ENCODE results near the gene CDK11B. TPM values are rescaled to one million over a fixed set of nuclear protein-coding genes. Genes with fewer than 3 reads are reported as not detected.
"Not testable (repeated sequence)": the region's sequence is repeated elsewhere in the genome, so short reads cannot be mapped to it uniquely, and the experiment has no call there.

The CDK11B gene
- total RNA-seq (10 to 100 TPM; 18.8 to 20.6 (median 19.7) TPM), polyA plus RNA-seq (27.0 TPM)
- long read RNA-seq, donor 1, partial matches to known transcripts = 25 of 32 reads
- long read RNA-seq, donor 1, other reads (novel, unspliced or antisense) = 6 of 32 reads
- long read RNA-seq, donor 2, partial matches to known transcripts = 5 of 9 reads
- long read RNA-seq, donor 2, other reads (novel, unspliced or antisense) = 2 of 9 reads
- long read RNA-seq, donor 3, partial matches to known transcripts = 9 of 17 reads
- long read RNA-seq, donor 3, other reads (novel, unspliced or antisense) = 8 of 17 reads
- long read RNA-seq, donor 4, partial matches to known transcripts = 1 of 8 reads
- long read RNA-seq, donor 4, other reads (novel, unspliced or antisense) = 2 of 8 reads

DNA sequence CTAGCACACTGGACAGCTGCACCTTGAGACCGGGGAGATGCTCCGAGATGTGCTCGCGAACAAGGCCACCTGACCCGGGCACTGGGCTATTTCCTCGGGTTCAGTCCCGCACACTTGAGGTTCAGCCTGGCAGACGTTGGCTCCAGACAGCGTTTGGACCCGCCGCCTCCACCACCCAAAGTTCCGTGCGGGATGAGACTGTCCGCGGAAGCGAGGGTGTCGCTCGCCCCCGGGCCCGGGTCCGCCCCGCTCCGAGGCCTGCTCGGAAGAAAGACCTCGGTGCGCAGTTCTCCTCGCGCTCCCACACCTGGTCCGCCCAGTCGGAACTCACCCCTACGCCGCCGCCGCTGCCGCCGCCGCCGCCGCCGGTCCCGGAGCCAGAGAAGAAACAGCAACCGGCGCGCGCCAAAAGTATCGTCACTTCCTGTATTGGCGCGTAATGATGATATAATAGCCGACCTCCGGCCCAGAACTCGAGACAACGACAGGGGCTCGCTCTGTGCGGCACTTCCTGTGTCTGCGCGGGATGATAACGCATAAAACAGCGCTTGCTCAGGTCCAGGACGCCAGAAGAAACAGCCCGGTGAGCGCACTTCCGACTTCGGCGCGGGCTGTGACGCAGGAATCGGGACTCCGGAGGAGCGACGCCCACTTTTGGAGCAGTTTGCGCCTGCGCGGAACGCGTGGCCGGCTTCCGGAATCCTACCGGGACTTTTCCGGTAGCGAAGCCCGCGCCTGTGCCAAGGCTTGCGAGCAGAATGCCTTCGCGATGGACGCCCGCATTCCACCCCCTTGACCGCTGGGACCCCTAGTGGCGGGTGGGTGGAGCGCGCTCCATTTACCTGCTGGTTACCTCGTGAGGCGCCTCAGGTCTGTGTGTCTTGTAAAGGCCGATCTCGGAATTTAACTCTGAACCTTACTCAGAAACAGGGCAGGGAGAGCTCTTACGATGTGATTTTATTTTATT is at the start of gene CDK11B:
TSS of gene CDK11B (minus strand) at position 422 of the 967 bp plus-strand sequence. CDS start 1,519 bp downstream, outside the sequence.
- peak within 1 kb of the TSS; percentile 90 for H3K27ac ChIP-seq (ENCODE audit: low read length)
- peak; percentile 89 to 96 for ATAC-seq

GRCh38 chr1:1707897-1708296 is 49.1 kb upstream of the CDK11B start:
- H3K4me3 ChIP-seq (ENCODE audit: low read length); intact Hi-C loops (cut with DNase I); H3K9me3 ChIP-seq (ENCODE audit: control insufficient read depth, low read length); H3K4me1 ChIP-seq (ENCODE audit: control insufficient read depth, insufficient read depth, low read length); H3K27ac ChIP-seq (ENCODE audit: low read length); H3K27me3 ChIP-seq (ENCODE audit: control insufficient read depth, insufficient read depth): not testable (repeated sequence)
- DNase-seq = peak in 1 of 3 donors; percentile 23
- 95% methylated on average over 14 of the region's 20 CpGs for WGBS
- ATAC-seq = peak in 1 of 2 donors; percentile 11

More for the DNA sequence above, at the start of gene CDK11B:
- H3K9me3 ChIP-seq (ENCODE audit: control insufficient read depth, low read length); H3K4me1 ChIP-seq (ENCODE audit: control insufficient read depth, insufficient read depth, low read length); H3K27me3 ChIP-seq (ENCODE audit: control insufficient read depth, insufficient read depth); intact Hi-C loops (cut with DNase I): not testable (repeated sequence)
- DNase-seq = peak; percentile 96 to 98 (median 97)
- under 1% methylated on average over 67 of the region's 96 CpGs for WGBS
- H3K4me3 ChIP-seq (ENCODE audit: low read length) = peak within 1 kb of the TSS; percentile 73

- H3K4me3 ChIP-seq (ENCODE audit: low read length); ATAC-seq; H3K27me3 ChIP-seq (ENCODE audit: control insufficient read depth, insufficient read depth); H3K4me1 ChIP-seq (ENCODE audit: control insufficient read depth, insufficient read depth, low read length); H3K9me3 ChIP-seq (ENCODE audit: control insufficient read depth, low read length); intact Hi-C loops (cut with DNase I); H3K27ac ChIP-seq (ENCODE audit: low read length): not testable (repeated sequence)
- peak in 1 of 3 donors; percentile 34 for DNase-seq
- WGBS = 96% methylated on average over 13 of the region's 23 CpGs
These were observed 48.4 kb upstream of the CDK11B start for GRCh38 chr1:1707241-1707640.

DNA sequence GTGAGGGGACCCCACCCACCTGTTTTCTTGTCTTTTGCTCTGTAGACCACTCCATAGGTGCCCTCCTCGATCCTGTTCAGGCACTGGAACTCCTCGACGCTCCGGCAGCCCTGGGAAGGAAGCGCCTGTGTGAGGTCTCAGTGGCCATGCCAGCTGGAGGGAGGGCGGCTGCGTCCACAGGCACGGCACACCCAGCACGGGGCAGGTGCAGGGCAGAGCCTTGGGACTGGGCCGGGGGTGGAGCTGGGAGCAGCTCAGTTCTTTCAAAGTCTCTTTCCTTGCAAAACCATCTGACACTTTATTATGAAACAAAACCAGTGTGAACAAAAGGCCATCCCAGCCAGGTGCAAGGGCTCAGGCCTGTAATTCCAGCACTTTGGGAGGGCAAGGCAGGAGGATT is 46.8 kb upstream of the CDK11B start:
- H3K4me3 ChIP-seq (ENCODE audit: low read length); H3K9me3 ChIP-seq (ENCODE audit: control insufficient read depth, low read length); ATAC-seq; H3K4me1 ChIP-seq (ENCODE audit: control insufficient read depth, insufficient read depth, low read length); intact Hi-C loops (cut with DNase I); H3K27me3 ChIP-seq (ENCODE audit: control insufficient read depth, insufficient read depth); H3K27ac ChIP-seq (ENCODE audit: low read length): not testable (repeated sequence)
- WGBS = 96% methylated on average over 5 of the region's 10 CpGs
- DNase-seq = peak in 1 of 3 donors; percentile 4

GRCh38 chr1:1704284-1704957 is 45.6 kb upstream of the CDK11B start:
- H3K27ac ChIP-seq (ENCODE audit: low read length); H3K4me3 ChIP-seq (ENCODE audit: low read length); intact Hi-C loops (cut with DNase I); H3K4me1 ChIP-seq (ENCODE audit: control insufficient read depth, insufficient read depth, low read length); H3K9me3 ChIP-seq (ENCODE audit: control insufficient read depth, low read length); ATAC-seq; H3K27me3 ChIP-seq (ENCODE audit: control insufficient read depth, insufficient read depth): not testable (repeated sequence)
- 94% methylated on average over 27 of the region's 27 CpGs for WGBS
- peak in 1 of 3 donors; percentile 53 for DNase-seq

GRCh38 chr1:1703796-1704195 is 45.0 kb upstream of the CDK11B start:
- no peaks in the 10 kb centered on the region for H3K4me1 ChIP-seq (ENCODE audit: control insufficient read depth, insufficient read depth, low read length)
- H3K27me3 ChIP-seq (ENCODE audit: control insufficient read depth, insufficient read depth) = no peaks in the 10 kb centered on the region
- 95% methylated on average over 22 of the region's 22 CpGs for WGBS
- H3K27ac ChIP-seq (ENCODE audit: low read length) = no peak overlapping the region
- no peaks in the 10 kb centered on the region for H3K9me3 ChIP-seq (ENCODE audit: control insufficient read depth, low read length)
- H3K4me3 ChIP-seq (ENCODE audit: low read length) = no peak overlapping the region
- DNase-seq = peak in 1 of 3 donors; percentile 46
- intact Hi-C loops (cut with DNase I) = no loop called here
- ATAC-seq = no peak

- ATAC-seq; H3K27ac ChIP-seq (ENCODE audit: low read length); H3K4me3 ChIP-seq (ENCODE audit: low read length); H3K27me3 ChIP-seq (ENCODE audit: control insufficient read depth, insufficient read depth); H3K9me3 ChIP-seq (ENCODE audit: control insufficient read depth, low read length); DNase-seq; H3K4me1 ChIP-seq (ENCODE audit: control insufficient read depth, insufficient read depth, low read length); intact Hi-C loops (cut with DNase I): not testable (repeated sequence)
- WGBS = 86% methylated on average over 7 of the region's 18 CpGs
These were observed 43.7 kb upstream of the CDK11B start for GRCh38 chr1:1702506-1702905.

DNA sequence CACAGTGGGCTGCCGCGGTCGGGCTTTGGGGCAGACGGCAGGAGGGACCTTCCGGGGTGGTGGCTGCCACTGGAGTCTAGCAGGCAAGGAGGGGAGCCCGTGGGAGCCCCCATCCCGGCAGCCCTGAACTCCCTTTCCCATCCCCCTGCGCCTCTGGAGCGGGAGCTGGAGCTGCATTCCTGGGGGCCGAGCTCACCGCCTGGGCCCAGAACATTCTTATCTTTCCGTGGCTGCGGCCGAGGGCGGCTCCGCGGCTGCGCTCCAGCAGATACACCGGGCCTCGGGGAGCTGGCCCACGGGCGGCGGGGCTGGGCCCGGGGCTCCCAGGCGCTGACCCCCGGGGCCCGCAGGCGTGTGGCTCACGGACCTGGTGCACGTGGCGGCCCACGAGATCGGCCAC is 41.8 kb upstream of the CDK11B start:
- H3K27ac ChIP-seq (ENCODE audit: low read length); DNase-seq; H3K27me3 ChIP-seq (ENCODE audit: control insufficient read depth, insufficient read depth); H3K4me1 ChIP-seq (ENCODE audit: control insufficient read depth, insufficient read depth, low read length); H3K4me3 ChIP-seq (ENCODE audit: low read length); intact Hi-C loops (cut with DNase I); H3K9me3 ChIP-seq (ENCODE audit: control insufficient read depth, low read length): not testable (repeated sequence)
- peak; percentile 51 to 65 for ATAC-seq
- WGBS = no CpG with 5 or more reads among the region's 33 CpGs

DNA sequence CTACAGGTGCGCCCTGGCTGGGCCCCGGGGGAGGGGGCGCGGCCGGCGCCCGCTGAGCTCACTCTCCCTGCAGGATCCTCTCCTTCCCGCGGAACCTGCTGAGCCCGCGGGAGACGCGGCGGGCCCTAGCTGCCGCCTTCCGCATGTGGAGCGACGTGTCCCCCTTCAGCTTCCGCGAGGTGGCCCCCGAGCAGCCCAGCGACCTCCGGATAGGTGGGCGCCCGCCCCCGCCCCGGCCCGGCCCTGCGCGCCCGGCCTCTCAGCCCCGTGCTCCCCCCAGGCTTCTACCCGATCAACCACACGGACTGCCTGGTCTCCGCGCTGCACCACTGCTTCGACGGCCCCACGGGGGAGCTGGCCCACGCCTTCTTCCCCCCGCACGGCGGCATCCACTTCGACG is 41.3 kb upstream of the CDK11B start:
- WGBS = no CpG with 5 or more reads among the region's 45 CpGs
- H3K4me1 ChIP-seq (ENCODE audit: control insufficient read depth, insufficient read depth, low read length); intact Hi-C loops (cut with DNase I); H3K27ac ChIP-seq (ENCODE audit: low read length); DNase-seq; H3K9me3 ChIP-seq (ENCODE audit: control insufficient read depth, low read length); H3K27me3 ChIP-seq (ENCODE audit: control insufficient read depth, insufficient read depth); H3K4me3 ChIP-seq (ENCODE audit: low read length): not testable (repeated sequence)
- ATAC-seq = peak; percentile 4 to 10

DNA sequence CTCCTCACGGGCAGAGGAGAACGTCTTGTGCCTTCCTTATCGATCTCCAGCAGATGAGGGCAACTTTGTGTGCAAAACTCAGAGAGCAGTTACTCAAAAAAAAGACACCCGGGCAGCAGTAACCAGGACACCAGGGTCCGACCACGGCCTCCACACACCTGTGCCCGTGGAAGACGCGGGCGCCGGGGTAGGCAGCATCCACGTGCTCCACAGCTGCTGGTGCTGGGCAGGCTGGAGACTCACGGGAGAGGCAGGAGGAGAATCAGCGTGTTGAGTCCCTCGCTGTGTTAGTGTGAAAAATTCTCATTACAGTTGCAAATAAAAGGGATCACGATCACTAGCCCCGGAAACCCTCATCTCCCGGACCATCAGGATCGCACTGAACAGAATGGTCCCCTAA is 40.3 kb upstream of the CDK11B start:
- H3K27ac ChIP-seq (ENCODE audit: low read length); H3K9me3 ChIP-seq (ENCODE audit: control insufficient read depth, low read length); H3K4me3 ChIP-seq (ENCODE audit: low read length); H3K4me1 ChIP-seq (ENCODE audit: control insufficient read depth, insufficient read depth, low read length); H3K27me3 ChIP-seq (ENCODE audit: control insufficient read depth, insufficient read depth); ATAC-seq; intact Hi-C loops (cut with DNase I): not testable (repeated sequence)
- peak in 2 of 3 donors; percentile 34 to 49 for DNase-seq
- 92% methylated on average over 13 of the region's 19 CpGs for WGBS

All from right cardiac atrium (tissue), 5 donors.